ENCODE results near the gene ZNF442. TPM values are rescaled to one million over a fixed set of nuclear protein-coding genes. Genes with fewer than 3 reads are reported as not detected.

Gene ZNF442
- total RNA-seq, 1 donor from 2014 or later: 3.3 TPM

DNA sequence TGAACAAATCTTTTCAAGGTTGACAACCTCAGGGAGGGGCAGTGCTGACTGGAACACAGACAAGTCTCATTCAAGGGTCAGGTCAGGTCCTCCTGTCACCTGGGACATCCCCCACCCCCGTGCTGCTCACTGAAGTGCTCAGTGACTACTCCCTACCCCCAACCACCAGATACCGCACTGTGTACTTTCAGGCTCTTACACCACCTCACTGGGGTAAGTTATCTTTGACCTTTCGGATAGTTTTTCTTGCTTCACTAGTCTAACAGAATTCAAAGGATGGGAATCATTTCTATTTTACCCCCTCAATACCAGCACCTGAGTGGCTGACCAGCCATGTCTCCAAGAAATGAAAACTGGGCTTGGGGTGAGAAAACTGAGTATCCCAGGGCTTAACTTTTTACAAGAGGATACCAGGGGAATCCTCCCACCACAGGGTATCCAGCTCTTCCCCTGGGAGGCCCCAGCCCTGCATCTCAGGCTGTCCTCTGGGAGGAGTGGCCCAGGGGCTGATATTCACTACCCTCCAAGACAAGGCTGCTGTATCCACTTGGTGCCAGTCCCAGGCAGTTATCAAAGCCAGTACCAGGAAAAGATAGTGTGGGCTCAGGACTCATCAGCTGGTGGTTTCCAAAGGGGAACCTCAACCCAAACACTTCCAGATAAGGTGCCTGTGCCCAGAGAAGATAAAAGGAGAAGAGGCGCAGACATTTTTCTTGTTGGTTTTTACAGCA, 34.1 kb downstream of the ZNF442 start:
- no peak for DNase-seq (ENCODE audit: low spot score)

GRCh38 chr19:12330340-12330739, 35.1 kb downstream of the ZNF442 start:
- DNase-seq (ENCODE audit: low spot score): no peak

DNA sequence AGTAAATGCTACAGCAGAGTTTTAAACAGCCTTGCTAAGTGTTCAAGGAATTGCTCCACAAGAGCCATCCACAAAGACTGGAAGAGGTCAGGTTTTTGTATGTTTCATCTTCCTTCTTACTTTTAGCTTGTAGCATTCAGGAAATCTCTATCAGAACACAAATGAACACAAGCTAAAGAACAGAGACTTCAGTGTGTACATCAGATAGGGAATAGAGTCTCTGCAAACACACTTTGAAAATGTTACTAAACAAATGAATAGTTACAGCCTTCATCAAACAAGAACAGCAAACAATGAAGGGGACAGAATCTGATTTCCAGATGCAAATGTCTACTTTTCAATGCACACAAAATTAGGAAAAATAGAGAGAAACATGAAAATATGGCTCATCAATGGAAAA, 39.8 kb downstream of the ZNF442 start:
- DNase-seq (ENCODE audit: low spot score): no peak

DNA sequence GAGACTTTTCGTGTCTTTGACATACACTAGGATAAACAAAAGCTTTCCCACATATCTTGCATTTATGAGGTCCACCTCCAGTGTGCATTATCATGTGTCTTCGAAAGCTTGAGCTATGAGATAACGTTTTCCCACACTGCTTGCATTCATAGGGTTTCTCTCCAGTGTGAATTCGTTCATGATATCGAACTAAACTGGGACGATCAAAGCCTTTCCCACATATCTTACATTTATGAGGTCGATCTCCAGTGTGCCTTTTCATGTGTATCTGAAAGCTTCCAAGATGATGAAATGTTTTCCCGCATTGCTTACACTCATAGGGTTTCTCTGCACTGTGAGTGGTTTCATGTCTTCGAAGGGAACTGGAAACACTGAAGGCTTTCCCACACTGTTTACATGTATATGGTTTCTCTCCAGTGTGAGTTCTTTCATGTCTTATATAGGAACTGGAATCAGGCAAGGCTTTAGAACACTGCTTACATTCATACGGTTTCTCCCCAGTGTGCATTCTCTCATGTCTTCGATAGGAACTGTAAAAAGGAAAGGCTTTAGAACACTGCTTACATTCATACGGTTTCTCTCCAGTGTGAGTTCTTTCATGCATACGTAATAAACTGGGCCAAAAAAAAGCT, 46.6 kb downstream of the ZNF442 start:
- no peak for DNase-seq (ENCODE audit: low spot score)

- peak; percentile 14 for DNase-seq (ENCODE audit: low spot score)
Measured at GRCh38 chr19:12314553-12314952, 50.9 kb downstream of the ZNF442 start.

DNA sequence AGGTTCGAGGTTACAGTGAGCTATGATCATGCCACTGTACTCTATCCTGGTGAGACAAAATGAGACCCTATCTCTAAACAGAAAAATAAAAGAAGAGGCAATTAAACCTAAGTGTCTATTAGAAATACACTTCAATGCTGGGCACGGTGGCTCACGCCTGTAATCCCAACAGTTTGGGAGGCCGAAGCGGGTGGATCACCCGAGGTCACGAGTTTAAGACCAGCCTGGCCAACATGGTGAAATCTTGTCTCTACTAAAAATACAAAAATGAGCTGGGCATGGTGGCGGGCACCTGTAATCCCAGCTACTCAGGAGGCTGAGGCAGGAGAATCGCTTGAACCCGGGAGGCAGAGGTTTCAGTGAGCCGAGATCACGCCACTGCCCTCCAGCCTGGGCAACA, 56.6 kb downstream of the ZNF442 start:
- DNase-seq (ENCODE audit: low spot score): peak; percentile 60

Other genes starting within 250 kb of the ZNF442 start
- 1.1 TPM for gene ZNF20, start 225.3 kb downstream of the ZNF442 start, total RNA-seq
- gene ZNF625, start 208.9 kb downstream of the ZNF442 start, total RNA-seq: 3.4 TPM
- gene ZNF136, start 202.6 kb downstream of the ZNF442 start, total RNA-seq: 6.5 TPM
- gene ZNF44, start 70.8 kb downstream of the ZNF442 start, total RNA-seq: 10.5 TPM
- gene ZNF563, start 32.0 kb downstream of the ZNF442 start, total RNA-seq: 2.0 TPM
- gene ZNF799, start 35.6 kb upstream of the ZNF442 start, total RNA-seq: 3.3 TPM
- gene ZNF443, start 75.3 kb upstream of the ZNF442 start, total RNA-seq: 2.0 TPM
- gene ZNF709, start 119.1 kb upstream of the ZNF442 start, total RNA-seq: 2.3 TPM
- 7.9 TPM for gene ZNF564, start 185.8 kb upstream of the ZNF442 start, total RNA-seq
- 4.6 TPM for gene ZNF490, start 245.1 kb upstream of the ZNF442 start, total RNA-seq
- 24.1 TPM for gene ZNF791, start 245.2 kb upstream of the ZNF442 start, total RNA-seq